Activated T-cell treated with anti-CD3 and anti-CD28 coated beads, Interleukin-2, amount 50 U/mL, for 72 hours (primary cell): ENCODE results near the gene NKAP. TPM values are rescaled to one million over a fixed set of nuclear protein-coding genes. Genes with fewer than 3 reads are reported as not detected.
"Not testable (repeated sequence)": the region's sequence is repeated elsewhere in the genome, so short reads cannot be mapped to it uniquely, and the experiment has no call there.

ENCODE experiments used
- ATAC-seq, 2 donors: fragments of 150-1000 bp; cut with Tn5 transposase; replicated peaks in 1 of 2; 2 replicates each; pipeline ENCODE4 v1.10.0; 2021; ENCODE audit warnings: moderate library complexity in 2 of 2, mild to moderate bottlenecking in 1 of 2
- DNase-seq, 2 donors: peaks; one replicate each; pipeline ENCODE4 v3.0.0; 2021 to 2022; ENCODE audit warnings: mixed read lengths in 1 of 2
- H3K27ac Mint-ChIP-seq: one replicate; pipeline ENCODE4 v1.8.0; 2022; ENCODE audit warnings: mild to moderate bottlenecking, moderate library complexity, mixed read lengths
- H3K27me3 Mint-ChIP-seq: one replicate; pipeline ENCODE4 v1.8.0; 2022; ENCODE audit warnings: low read depth, mixed read lengths
- H3K36me3 Mint-ChIP-seq, 2 donors: one replicate each; pipeline ENCODE4 v1.8.0; 2022; ENCODE audit warnings: mixed read lengths in 2 of 2, mild to moderate bottlenecking in 1 of 2; ENCODE audit not compliant: insufficient read depth in 2 of 2
- H3K4me1 Mint-ChIP-seq: one replicate; pipeline ENCODE4 v1.8.0; 2022; ENCODE audit warnings: low read depth, mixed read lengths
- H3K4me3 Mint-ChIP-seq, 2 donors: one replicate each; pipeline ENCODE4 v1.8.0; 2022; ENCODE audit warnings: mild to moderate bottlenecking in 2 of 2, mixed read lengths in 2 of 2, moderate library complexity in 2 of 2
- H3K9me3 Mint-ChIP-seq, 2 donors: one replicate each; pipeline ENCODE4 v1.8.0; 2022; ENCODE audit warnings: mixed read lengths in 2 of 2
- total RNA-seq, 2 donors: library from RNA; stranded (reverse); gene quantifications; one replicate each; pipeline ENCODE4 v1.2.3, GENCODE V29; 2022

Gene NKAP
- total RNA-seq: 10 to 100 TPM; 17.7 to 19.0 TPM

DNA sequence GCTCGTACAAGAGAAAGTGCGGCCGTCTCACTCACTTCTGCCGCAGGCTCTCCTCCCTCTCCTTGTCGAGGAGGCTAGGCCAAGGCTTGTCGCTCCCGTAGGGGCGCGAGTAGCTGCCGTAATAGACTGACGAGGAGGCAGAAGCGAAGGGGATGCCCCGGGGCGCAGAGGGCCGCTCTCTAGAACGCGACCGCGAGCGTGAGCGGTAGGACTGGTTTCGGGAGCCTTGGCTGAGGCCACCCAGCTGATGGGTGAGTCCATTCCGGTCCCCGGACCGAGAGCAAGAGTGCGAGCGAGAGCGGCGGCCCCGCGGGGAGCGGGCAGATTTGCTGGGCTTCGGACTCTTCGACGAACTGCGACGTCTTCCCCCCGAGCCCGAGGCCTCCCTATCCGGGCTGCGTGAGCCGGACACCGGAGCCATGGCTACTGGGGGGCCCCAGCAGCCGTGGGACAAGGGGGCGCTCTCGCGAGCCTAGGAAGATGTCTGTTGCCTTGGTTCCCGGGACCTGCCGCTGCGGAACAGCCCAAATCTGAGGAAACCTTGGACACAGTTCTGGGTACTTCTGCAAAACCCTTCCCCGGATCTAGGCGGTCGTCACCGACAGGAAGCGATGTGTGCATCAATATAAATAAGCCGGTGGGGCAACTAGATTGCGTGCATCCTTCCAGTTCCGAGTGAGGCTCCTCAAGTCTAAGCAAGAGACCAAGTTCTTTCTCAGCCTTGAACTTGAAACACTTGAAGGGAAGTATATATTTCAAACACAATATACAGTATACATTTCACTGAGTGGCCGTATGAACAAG lies at the start of gene NKAP:
Gene NKAP, minus strand, starts transcription at position 567 of the 804 bp plus-strand sequence. Its CDS starts 146 bp downstream, at position 421.
- H3K4me3 Mint-ChIP-seq: peak within 1 kb of the TSS; percentile 85 to 91
- H3K9me3 Mint-ChIP-seq: no peaks in the 10 kb centered on the region
- peaks cover 0 to 2% of the 10 kb centered on the region in 2 donors for H3K36me3 Mint-ChIP-seq
- ATAC-seq: peak; percentile 90
- peaks cover 12% of the 10 kb centered on the region for H3K4me1 Mint-ChIP-seq
- peak; percentile 79 to 82 for DNase-seq
- H3K27me3 Mint-ChIP-seq: peaks cover 3% of the 10 kb centered on the region
- H3K27ac Mint-ChIP-seq: peak within 1 kb of the TSS; percentile 82

DNA sequence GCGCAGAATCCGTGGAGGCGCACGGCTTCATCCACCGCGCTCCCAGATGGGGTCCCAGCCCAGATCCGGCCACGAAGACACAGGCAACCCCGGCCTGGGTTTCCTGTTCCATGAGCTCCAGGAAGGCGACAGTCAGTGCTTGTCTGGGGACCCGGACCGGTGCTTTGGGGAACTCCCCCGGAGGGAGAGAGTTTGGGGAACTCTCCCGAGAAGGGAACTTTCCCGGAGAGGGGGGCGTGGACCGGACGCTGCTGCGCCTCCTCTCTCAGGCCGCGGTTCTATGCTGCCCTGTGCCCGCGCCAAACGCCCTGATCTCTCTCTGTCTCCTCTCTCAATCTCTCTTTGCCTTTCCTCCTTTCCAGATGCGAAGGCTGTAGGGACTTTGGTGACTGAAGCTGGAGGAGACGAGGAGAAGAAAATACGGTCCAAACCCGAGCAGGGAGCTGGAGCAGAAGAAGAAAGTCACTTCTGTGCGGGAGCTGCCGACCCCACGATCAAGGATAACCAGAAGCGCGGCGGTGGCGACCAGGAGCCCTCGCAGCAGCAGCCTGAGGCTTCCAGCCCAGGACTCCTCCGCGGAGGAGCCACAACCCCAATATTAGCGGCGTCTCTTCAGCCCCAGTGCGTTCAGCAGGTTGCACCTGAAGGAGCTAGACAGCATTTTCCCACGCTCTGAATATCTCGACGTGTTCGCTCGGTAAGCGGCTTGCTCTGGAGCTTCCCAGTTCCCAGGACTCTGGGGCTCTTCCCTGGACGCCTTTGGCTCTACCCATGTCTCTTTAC lies 47.6 kb upstream of the NKAP start:
- H3K4me3 Mint-ChIP-seq: peak overlapping the region; percentile 84 to 85
- peak in 1 of 2 donors; percentile 1 for DNase-seq
- H3K4me1 Mint-ChIP-seq: peaks cover 9% of the 10 kb centered on the region
- ATAC-seq: peak; percentile 29 to 41
- H3K27ac Mint-ChIP-seq: no peak overlapping the region
- H3K27me3 Mint-ChIP-seq: peaks cover 80% of the 10 kb centered on the region
- H3K36me3 Mint-ChIP-seq: no peaks in the 10 kb centered on the region
- H3K9me3 Mint-ChIP-seq: no peaks in the 10 kb centered on the region

DNA sequence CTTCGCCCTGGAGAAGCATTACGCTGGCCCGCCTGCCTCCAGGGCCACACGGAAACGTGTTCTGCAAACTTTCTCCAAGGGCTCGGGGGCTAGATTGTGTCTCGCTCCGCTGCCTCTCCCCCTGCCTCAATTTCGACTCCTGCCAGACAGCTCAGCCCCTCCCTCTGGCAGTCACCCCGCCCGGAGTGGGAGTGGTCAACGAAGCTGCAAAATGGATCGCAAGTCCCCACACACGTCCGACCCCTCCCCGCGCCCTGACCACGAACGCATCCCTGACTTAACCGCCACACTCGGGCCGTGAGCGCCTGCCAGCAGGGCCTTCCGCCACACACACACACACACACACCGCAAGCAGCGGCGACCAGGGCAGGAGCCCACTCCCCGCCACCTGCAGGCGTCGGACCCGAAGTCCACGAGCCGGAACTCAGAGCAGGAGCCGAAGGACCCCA lies 47.0 kb upstream of the NKAP start:
- peak in 1 of 2 donors; percentile 3 for DNase-seq
- peak overlapping the region; percentile 84 to 85 for H3K4me3 Mint-ChIP-seq
- ATAC-seq: peak; percentile 5 to 41
- peaks cover 9% of the 10 kb centered on the region for H3K4me1 Mint-ChIP-seq
- no peaks in the 10 kb centered on the region for H3K9me3 Mint-ChIP-seq
- H3K27ac Mint-ChIP-seq: no peak overlapping the region
- peaks cover 79% of the 10 kb centered on the region for H3K27me3 Mint-ChIP-seq
- H3K36me3 Mint-ChIP-seq: no peaks in the 10 kb centered on the region

DNA sequence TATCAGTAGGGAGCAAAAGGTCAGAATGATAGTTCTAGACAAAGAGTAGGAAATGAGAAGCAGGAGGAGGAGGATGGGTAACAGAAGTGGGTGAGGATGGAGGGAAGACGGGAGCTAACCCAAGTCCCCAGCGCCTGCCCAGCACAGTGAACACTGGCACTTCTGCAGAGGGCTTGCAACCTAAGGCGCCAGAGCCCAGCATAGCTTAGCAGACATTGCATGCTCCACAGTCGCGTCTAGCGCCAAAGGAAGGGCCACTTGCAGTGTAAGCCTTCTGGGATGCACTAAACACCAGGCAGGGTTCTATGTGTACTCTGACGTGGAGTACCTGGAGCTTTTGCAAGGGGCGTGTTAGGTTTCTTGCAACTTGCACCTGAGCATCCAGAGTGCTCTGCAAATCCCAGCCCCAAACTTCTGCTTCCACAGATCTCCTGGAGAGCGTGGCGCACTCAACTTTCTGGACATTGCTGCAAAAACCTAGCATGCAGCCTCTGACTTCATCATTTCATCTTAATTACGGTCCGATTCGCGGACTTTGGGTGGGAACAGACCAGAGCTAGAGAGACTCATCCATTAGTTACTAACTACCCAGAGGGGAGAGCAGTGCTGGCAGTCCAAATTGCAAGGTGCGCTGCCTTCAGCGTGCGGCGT lies 46.5 kb upstream of the NKAP start:
- Mint-ChIP-seq H3K27ac (no peak overlapping the region), H3K4me1 (peaks cover 9% of the 10 kb centered on the region), H3K4me3 (peak overlapping the region; percentile 84 to 85), H3K27me3 (peaks cover 79% of the 10 kb centered on the region), H3K9me3 (no peaks in the 10 kb centered on the region), H3K36me3 (no peaks in the 10 kb centered on the region)
- peak; percentile 23 to 32 for ATAC-seq
- DNase-seq: no peak

DNA sequence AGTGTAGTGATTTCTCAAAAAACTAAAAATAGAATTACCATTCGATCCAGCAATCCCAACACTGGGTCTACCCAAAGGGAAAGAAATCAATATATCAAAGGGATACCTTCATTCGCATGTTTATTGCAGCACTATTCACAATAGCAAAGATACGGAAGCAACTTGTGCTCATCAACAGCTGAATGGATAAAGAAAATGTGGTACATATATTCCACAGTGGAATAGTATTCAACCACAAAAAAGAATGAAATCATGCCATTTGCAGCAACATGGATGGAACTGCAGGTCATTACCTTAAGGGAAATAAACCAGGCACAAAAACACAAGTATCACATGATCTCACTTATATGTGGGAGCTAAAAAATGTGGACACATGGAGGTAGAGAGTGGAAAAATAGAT lies 42.7 kb upstream of the NKAP start:
- Mint-ChIP-seq H3K4me3 (no peak overlapping the region), H3K9me3 (no peaks in the 10 kb centered on the region), H3K27me3 (peaks cover 53% of the 10 kb centered on the region)

DNA sequence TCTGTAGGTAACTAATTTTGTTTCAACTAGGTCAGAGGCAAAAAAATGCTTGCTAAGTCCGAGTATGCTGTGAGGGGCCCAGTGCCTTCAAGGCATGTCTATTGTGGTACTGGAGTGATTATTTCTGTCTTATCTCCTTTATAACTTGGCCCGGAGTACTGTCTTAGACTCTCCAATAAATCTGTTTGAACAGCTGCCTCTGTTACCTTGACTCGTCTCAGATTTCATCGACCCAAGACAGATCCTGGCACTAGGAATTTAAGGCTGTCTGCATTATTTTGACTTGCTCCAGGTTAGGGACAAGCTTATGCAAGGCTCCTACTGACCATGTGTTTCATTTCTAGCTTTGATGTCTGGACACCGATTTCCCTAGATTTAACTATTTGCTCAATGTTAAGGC lies 41.1 kb upstream of the NKAP start:
- no peak overlapping the region for H3K4me3 Mint-ChIP-seq
- H3K27me3 Mint-ChIP-seq: peaks cover 37% of the 10 kb centered on the region
- H3K27ac Mint-ChIP-seq: no peak overlapping the region
- no peaks in the 10 kb centered on the region for H3K36me3 Mint-ChIP-seq
- no peaks in the 10 kb centered on the region for H3K9me3 Mint-ChIP-seq
- DNase-seq: no peak
- no peaks in the 10 kb centered on the region for H3K4me1 Mint-ChIP-seq
- no peak for ATAC-seq

More for the DNA sequence above, 42.7 kb upstream of the NKAP start:
- DNase-seq (no peak), ATAC-seq (no peak)
- Mint-ChIP-seq H3K36me3 (no peaks in the 10 kb centered on the region), H3K27ac (no peak overlapping the region), H3K4me1 (peaks cover 9% of the 10 kb centered on the region)

DNA sequence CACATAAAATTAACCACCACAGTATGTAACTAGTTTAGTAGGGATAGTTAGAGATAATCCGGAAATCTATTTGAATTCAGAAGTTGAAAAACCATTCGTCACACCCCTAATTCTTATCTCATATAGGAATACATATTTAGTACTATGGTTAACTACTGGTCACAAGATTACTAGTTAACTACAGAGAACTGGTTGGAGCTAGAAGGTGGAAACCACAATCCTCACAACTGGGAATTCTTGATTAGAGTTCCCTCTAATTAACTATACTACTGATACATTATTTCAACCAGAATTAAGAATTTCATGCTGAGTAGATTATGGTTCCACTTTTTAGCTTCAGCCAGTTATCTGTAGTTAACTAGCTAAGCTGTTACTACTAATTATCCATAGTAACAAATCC lies 39.9 kb upstream of the NKAP start:
- Mint-ChIP-seq H3K27ac (no peak overlapping the region), H3K4me1 (no peaks in the 10 kb centered on the region), H3K36me3 (no peaks in the 10 kb centered on the region), H3K9me3 (no peaks in the 10 kb centered on the region), H3K4me3 (no peak overlapping the region), H3K27me3 (peaks cover 28% of the 10 kb centered on the region)
- ATAC-seq (no peak), DNase-seq (no peak)

DNA sequence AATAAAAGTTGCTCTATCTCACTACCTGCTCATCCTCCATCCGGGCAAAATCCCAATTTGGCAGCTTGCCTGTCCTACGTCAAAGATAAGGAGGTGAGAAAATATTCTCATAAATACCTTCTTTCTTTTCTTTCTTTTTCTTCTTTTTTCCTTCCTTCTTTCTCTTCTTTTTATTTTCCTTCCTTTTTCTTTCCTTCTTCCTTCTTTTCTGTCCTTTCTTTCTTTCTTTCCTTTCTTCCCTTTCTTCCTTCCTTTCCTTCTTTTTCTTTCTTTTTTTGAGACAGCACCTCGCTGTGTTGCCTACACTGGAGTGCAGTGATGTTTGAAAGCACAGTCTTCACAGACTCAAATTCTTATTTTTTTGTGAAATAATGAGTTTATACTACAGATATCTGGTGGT lies 38.6 kb upstream of the NKAP start:
- Mint-ChIP-seq H3K36me3 (no peaks in the 10 kb centered on the region), H3K27me3 (peaks cover 23% of the 10 kb centered on the region), H3K27ac (no peak overlapping the region), H3K9me3 (no peaks in the 10 kb centered on the region), H3K4me1 (no peaks in the 10 kb centered on the region), H3K4me3 (no peak overlapping the region)
- ATAC-seq (no peak), DNase-seq (no peak)

DNA sequence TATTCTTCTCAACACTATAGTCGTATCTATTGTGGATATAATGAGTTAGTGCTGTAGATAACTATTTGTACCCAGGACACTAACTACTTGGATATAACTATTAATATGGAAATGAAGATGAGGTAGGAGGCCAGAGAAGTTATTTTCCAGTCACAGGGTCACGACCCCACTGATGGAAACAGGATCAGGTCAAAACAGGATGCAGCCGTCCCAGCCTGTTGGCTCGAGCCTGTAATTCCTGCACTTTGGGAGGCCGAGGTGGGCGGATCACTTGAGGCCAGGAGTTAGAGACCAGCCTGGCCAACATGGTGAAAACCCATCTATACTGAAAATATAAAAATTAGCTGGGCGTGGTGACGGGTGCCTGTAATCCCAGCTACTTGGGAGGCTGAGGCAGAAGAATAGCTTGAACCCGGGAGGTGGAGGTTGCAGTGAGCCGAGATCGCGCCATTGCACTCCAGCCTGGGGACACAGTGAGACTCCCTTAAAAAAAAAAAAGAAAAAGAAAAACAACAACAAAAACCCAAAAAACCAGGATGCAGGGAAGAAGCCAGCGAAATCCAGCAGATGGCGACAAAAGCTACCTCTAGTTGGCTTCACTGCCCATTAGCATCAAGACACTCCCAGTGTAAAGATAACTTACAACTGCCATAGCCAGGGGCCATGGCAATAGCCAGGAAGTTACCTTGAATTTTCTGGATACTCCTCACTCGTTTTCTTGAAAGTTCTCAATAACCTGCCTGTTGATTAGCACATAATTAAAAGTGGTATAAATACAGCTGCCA lies 37.9 kb upstream of the NKAP start:
- DNase-seq: peak; percentile 8 to 18
- no peak overlapping the region for H3K4me3 Mint-ChIP-seq
- no peaks in the 10 kb centered on the region for H3K36me3 Mint-ChIP-seq

DNA sequence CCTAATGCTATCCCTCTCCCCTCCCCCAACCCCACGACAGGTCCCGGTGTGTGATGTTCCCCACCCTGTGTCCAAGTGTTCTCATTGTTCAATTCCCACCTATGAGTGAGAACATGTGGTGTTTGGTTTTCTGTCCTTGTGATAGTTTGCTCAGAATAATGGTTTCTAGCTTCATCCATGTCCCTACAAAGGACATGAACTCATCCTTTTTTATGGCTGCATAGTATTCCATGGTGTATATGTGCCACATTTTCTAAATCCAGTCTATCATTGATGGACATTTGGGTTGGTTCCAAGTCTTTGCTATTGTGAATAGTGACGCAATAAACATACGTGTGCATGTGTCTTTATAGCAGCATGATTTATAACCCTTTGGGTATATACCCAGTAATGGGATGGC lies 33.6 kb upstream of the NKAP start:
- not testable (repeated sequence) for H3K9me3 Mint-ChIP-seq, H3K36me3 Mint-ChIP-seq

More for the DNA sequence above, 37.9 kb upstream of the NKAP start:
- H3K27me3 Mint-ChIP-seq: peaks cover 21% of the 10 kb centered on the region
- H3K27ac Mint-ChIP-seq: no peak overlapping the region
- ATAC-seq: no peak
- H3K4me1 Mint-ChIP-seq: no peaks in the 10 kb centered on the region
- H3K9me3 Mint-ChIP-seq: no peaks in the 10 kb centered on the region

DNA sequence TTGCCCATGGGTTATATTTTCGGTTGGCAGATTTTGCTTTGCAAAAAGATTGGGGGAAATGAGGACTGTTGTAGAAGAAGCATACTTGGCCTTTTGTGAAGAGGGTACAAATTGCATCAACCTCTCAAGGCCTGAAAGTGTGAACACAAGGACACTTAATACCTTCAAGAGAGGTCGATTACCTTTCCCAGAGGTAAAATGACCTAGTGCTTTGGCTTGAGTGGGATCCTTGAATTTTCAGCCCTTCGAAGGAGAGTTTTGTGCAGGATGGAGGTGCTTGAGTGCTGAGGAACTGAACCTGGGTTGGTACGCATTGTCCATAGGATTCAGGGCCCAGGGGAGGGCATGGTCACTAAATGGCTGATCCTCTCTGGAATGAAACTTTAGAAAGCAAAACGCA lies 27.6 kb upstream of the NKAP start:
- Mint-ChIP-seq H3K9me3 (no peaks in the 10 kb centered on the region), H3K4me1 (no peaks in the 10 kb centered on the region), H3K27ac (no peak overlapping the region), H3K27me3 (no peaks in the 10 kb centered on the region), H3K36me3 (no peaks in the 10 kb centered on the region), H3K4me3 (no peak overlapping the region)
- DNase-seq: no peak
- no peak for ATAC-seq

More for the DNA sequence above, 33.6 kb upstream of the NKAP start:
- not testable (repeated sequence) for ATAC-seq, H3K4me1 Mint-ChIP-seq, H3K4me3 Mint-ChIP-seq, DNase-seq, H3K27me3 Mint-ChIP-seq, H3K27ac Mint-ChIP-seq

DNA sequence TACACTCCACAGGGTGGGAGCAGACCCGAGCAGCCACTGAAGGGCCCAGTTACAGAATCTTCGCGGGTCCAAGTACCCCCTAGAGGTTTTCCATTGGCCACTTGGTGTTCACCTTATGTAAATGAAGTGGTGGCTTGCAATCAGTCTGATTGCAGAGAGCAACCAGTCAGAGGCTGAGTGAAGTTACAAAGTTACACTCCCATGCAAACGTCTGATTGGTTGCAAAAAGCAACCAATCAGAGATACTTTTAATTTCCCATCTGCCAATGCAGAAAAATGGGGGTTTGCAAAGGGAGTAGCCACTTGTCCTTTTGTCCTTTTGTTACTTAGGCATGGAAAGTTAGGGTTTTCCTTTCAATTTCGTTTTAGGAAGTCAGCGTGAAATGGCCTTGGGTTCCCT lies 27.0 kb upstream of the NKAP start:
- Mint-ChIP-seq H3K4me1 (no peaks in the 10 kb centered on the region), H3K36me3 (no peaks in the 10 kb centered on the region), H3K9me3 (no peaks in the 10 kb centered on the region), H3K4me3 (no peak overlapping the region), H3K27ac (no peak overlapping the region), H3K27me3 (peaks cover 1% of the 10 kb centered on the region)
- DNase-seq (no peak), ATAC-seq (no peak)
